Endothelial cell of umbilical vein (primary cell): ENCODE data around the gene PCBP4. TPM values are rescaled to one million over a fixed set of nuclear protein-coding genes. Genes with fewer than 3 reads are reported as not detected.

Experiments
- BruUV-seq: library from RNA; stranded (reverse); fragments of 400-500 nt; replicated peaks from 2 replicates; lab custom pipeline; 2021; lab: Mats Ljungman, UMichigan
- CTCF ChIA-PET: fragments of 300-600, 350-600 bp; sonication (Branson Sonifier 250); formaldehyde crosslinking; loops from one replicate; lab custom pipeline; 2021; ENCODE audit warnings: antibody characterized with exemption, inconsistent platforms; lab: Charles Lee
- POLR2A ChIA-PET: fragments of 300-600, 350-600 bp; sonication (Branson Sonifier 250); formaldehyde crosslinking; loops from one replicate; lab custom pipeline; 2021; ENCODE audit warnings: antibody characterized with exemption, inconsistent platforms; lab: Charles Lee
- DNase-seq: peaks from one replicate; pipeline ENCODE4 v3.0.0-alpha.2; 2011; ENCODE audit warnings: low read depth, low spot score
- FAIRE-seq: peaks from 2 replicates; lab custom pipeline; 2011; peaks lifted over from hg19 to GRCh38; lab: Jason Lieb, UNC
- H2AFZ ChIP-seq: 2 replicates; pipeline ENCODE4 v1.6.0; 2012; ENCODE audit warnings: low read depth, low read length, control low read depth, inconsistent platforms
- H3K27ac ChIP-seq: 2 replicates; pipeline ENCODE4 v1.5.1; 2011; ENCODE audit warnings: low read depth, mild to moderate bottlenecking, control low read depth, low read length, moderate library complexity; ENCODE audit not compliant: insufficient read depth
- H3K27me3 ChIP-seq, 2 experiments: 2 replicates each; pipeline versions ENCODE4 v1.6.0 to v1.6.1; 2011; ENCODE audit warnings: low read length in 2 of 2, mixed read lengths in 1 of 2; ENCODE audit not compliant: control insufficient read depth in 2 of 2, insufficient read depth in 2 of 2
- H3K36me3 ChIP-seq, 2 experiments: 2 replicates in 1 of 2; 3 replicates in 1 of 2; pipeline ENCODE4 v1.5.1; 2011; ENCODE audit warnings: low read length in 2 of 2, mild to moderate bottlenecking in 1 of 2, moderate library complexity in 1 of 2; ENCODE audit not compliant: control insufficient read depth in 2 of 2, insufficient read depth in 2 of 2; ENCODE audit errors: extremely low read depth in 1 of 2
- H3K4me1 ChIP-seq: 3 replicates; pipeline ENCODE4 v1.5.1; 2011; ENCODE audit warnings: mild to moderate bottlenecking, low read length; ENCODE audit not compliant: control insufficient read depth, insufficient read depth; ENCODE audit errors: extremely low read depth
- H3K4me2 ChIP-seq: 2 replicates; pipeline ENCODE4 v1.6.1; 2011; ENCODE audit warnings: low read length, control low read depth, mixed read lengths; ENCODE audit not compliant: insufficient read depth
- H3K4me3 ChIP-seq, 3 experiments: fragments of 200-600 bp in 1 of 3; sonication (generic), shearing (Covaris generic) in 1 of 3; replicated peaks in 1 of 3; 2 replicates each; pipeline ENCODE4 v1.5.1; 2011 to 2016; ENCODE audit warnings: control low read depth in 3 of 3, low read length in 3 of 3, mild to moderate bottlenecking in 2 of 3, inconsistent platforms in 1 of 3, low read depth in 1 of 3, moderate library complexity in 1 of 3; ENCODE audit not compliant: insufficient read depth in 1 of 3
- H3K79me2 ChIP-seq: 2 replicates; pipeline ENCODE4 v1.6.0; 2012; ENCODE audit warnings: low read length, inconsistent platforms; ENCODE audit not compliant: control insufficient read depth, insufficient read depth
- H3K9ac ChIP-seq: replicated peaks from 2 replicates; pipeline ENCODE3; 2011; ENCODE audit warnings: low read length, control low read depth; ENCODE audit not compliant: insufficient read depth; ENCODE audit errors: extremely low read depth
- H3K9me1 ChIP-seq: replicated peaks from 3 replicates; pipeline ENCODE4 v1.6.0; 2011; ENCODE audit warnings: mild to moderate bottlenecking, low read length; ENCODE audit not compliant: control insufficient read depth, insufficient read depth; ENCODE audit errors: extremely low read depth
- H3K9me3 ChIP-seq: replicated peaks from 2 replicates; pipeline ENCODE4 v1.5.1; 2012; ENCODE audit warnings: low read length, inconsistent platforms; ENCODE audit not compliant: control insufficient read depth, insufficient read depth
- H4K20me1 ChIP-seq: replicated peaks from 2 replicates; pipeline ENCODE3; 2011; ENCODE audit warnings: mild to moderate bottlenecking, low read length; ENCODE audit not compliant: control insufficient read depth, insufficient read depth; ENCODE audit errors: extremely low read depth
- CTCF ChIP-seq, 2 donors: IDR thresholded peaks; 1 replicate in 1 of 2; 2 replicates in 1 of 2; pipeline ENCODE4 v1.5.1; 2011; ENCODE audit warnings: low read length in 2 of 2, mild to moderate bottlenecking in 2 of 2, moderate library complexity in 2 of 2, control low read depth in 1 of 2, inconsistent platforms in 1 of 2, low read depth in 1 of 2; ENCODE audit not compliant: insufficient read depth in 1 of 2; ENCODE audit errors: extremely low read depth in 1 of 2
- EZH2 ChIP-seq: IDR thresholded peaks from 2 replicates; pipeline ENCODE4 v1.6.1; 2012; ENCODE audit warnings: borderline replicate concordance, low read depth, mild to moderate bottlenecking, moderate library complexity, low read length, inconsistent platforms; ENCODE audit not compliant: severe bottlenecking
- FOS ChIP-seq: IDR thresholded peaks from 2 replicates; pipeline ENCODE4 v1.6.1; 2011; ENCODE audit warnings: mild to moderate bottlenecking, low read length, moderate library complexity, borderline replicate concordance; ENCODE audit not compliant: insufficient read depth
- MAX ChIP-seq: IDR thresholded peaks from 2 replicates; pipeline ENCODE4 v1.6.1; 2011; ENCODE audit not compliant: insufficient read depth, insufficient read length
- MYC ChIP-seq: IDR thresholded peaks from one replicate; pipeline ENCODE4 v1.6.1; 2011; ENCODE audit warnings: mild to moderate bottlenecking, low read depth, low read length
- POLR2A ChIP-seq: IDR thresholded peaks from 2 replicates; pipeline ENCODE4 v1.6.1; 2012; ENCODE audit warnings: low read depth, mild to moderate bottlenecking, control low read depth, low read length
- POLR2AphosphoS5 ChIP-seq: IDR thresholded peaks from 2 replicates; pipeline ENCODE4 v1.6.1; 2012; ENCODE audit warnings: low read depth, mild to moderate bottlenecking, control low read depth, low read length, moderate library complexity; ENCODE audit not compliant: insufficient read depth
- dilution Hi-C: fragments of 300-500 bp; cut with MboI; formaldehyde crosslinking; loops from one replicate; pipeline ENCODE4 v1.15.0; 2019; ENCODE audit warnings: low sequenced_read_pairs; ENCODE audit not compliant: extremely low pct_ligation_motif_present
- intact Hi-C: fragments of 100-400 bp; cut with micrococcal nuclease; formaldehyde crosslinking; loops from one replicate; pipeline ENCODE4 v1.10.0; 2022
- polyA plus RNA-seq, 4 experiments: library from polyadenylated mRNA; depleted of rRNA in 3 of 4; stranded (reverse) in 3 of 4; unstranded in 1 of 4; fragments of >200 nt; gene quantifications; 2 replicates each; pipeline versions ENCODE4 v1.2.1 to v1.2.3, GENCODE V29; 2011 to 2012; ENCODE audit warnings: missing spikeins in 1 of 4
- total RNA-seq: library from RNA; stranded (reverse); gene quantifications from 2 replicates; pipeline ENCODE4 v1.2.3, GENCODE V29; 2021

PCBP4 gene
- total and polyA plus RNA-seq, 2 donors (not counting 3 experiments of a cell fraction or from before 2014, with no cell fraction given) = 46.5 to 63.1 TPM

- no peaks in the 10 kb centered on the region for H3K9me3 ChIP-seq
- no peak overlapping the region for H2AFZ ChIP-seq
- H3K4me2 ChIP-seq = no peak overlapping the region
- no peaks in the 10 kb centered on the region for H3K4me1 ChIP-seq
- DNase-seq (no peak), FAIRE-seq (no peak)
- H3K36me3 ChIP-seq = peaks cover 0 to 8% of the 10 kb centered on the region in 2 experiments
- CTCF ChIA-PET = no interaction called here
- no peaks in the 10 kb centered on the region for H3K9me1 ChIP-seq
- no peak overlapping the region for H3K4me3 ChIP-seq
- no TSS peak for BruUV-seq
- TF ChIP-seq POLR2AphosphoS5 (no peak), FOS (no peak), POLR2A (no peak), MAX (no peak), EZH2 (no peak), CTCF (IDR thresholded peaks at IDR 0.05; ENCODE audit: extremely low read depth in 1 of 2, insufficient read depth in 1 of 2, low read depth in 1 of 2, low read length in 2 of 2) (no peak), MYC (no peak)
- H4K20me1 ChIP-seq = no peaks in the 10 kb centered on the region
- no peaks in the 10 kb centered on the region for H3K27me3 ChIP-seq
- POLR2A ChIA-PET = no interaction called here
- H3K9ac ChIP-seq = no peak overlapping the region
- H3K27ac ChIP-seq = no peak overlapping the region
- no peaks in the 10 kb centered on the region for H3K79me2 ChIP-seq
- intact Hi-C loops = no loop called here
- dilution Hi-C loops = no loop called here
These were observed 38.8 kb downstream of the PCBP4 start for GRCh38 chr3:51928438-51928837.
